NB4 (cell line): ENCODE results near the gene OOEP.

Experiments used
- DNase-seq: peaks from one replicate; pipeline ENCODE4 v3.0.0; 2010; ENCODE audit warnings: low read depth
- H3K4me3 ChIP-seq: one replicate; pipeline ENCODE4 v1.5.1; 2011; ENCODE audit warnings: mild to moderate bottlenecking, low read depth, low read length, moderate library complexity
- MYC ChIP-seq: IDR thresholded peaks from 2 replicates; pipeline ENCODE4 v1.6.1; 2011; ENCODE audit warnings: low read depth, low read length
- POLR2A ChIP-seq: IDR thresholded peaks from 2 replicates; pipeline ENCODE4 v1.6.1; 2011; ENCODE audit warnings: mild to moderate bottlenecking; ENCODE audit not compliant: insufficient read length; ENCODE audit errors: extremely low read depth
- TF ChIP-seq, protein P1 (sequence below): IDR thresholded peaks from 2 replicates; pipeline ENCODE4 v1.6.1; 2011; ENCODE audit warnings: low read depth, low read length
- TF ChIP-seq, protein P2 (sequence below): IDR thresholded peaks from one replicate; pipeline ENCODE4 v1.5.1; 2012; ENCODE audit warnings: low read depth, low read length

Gene OOEP

DNA sequence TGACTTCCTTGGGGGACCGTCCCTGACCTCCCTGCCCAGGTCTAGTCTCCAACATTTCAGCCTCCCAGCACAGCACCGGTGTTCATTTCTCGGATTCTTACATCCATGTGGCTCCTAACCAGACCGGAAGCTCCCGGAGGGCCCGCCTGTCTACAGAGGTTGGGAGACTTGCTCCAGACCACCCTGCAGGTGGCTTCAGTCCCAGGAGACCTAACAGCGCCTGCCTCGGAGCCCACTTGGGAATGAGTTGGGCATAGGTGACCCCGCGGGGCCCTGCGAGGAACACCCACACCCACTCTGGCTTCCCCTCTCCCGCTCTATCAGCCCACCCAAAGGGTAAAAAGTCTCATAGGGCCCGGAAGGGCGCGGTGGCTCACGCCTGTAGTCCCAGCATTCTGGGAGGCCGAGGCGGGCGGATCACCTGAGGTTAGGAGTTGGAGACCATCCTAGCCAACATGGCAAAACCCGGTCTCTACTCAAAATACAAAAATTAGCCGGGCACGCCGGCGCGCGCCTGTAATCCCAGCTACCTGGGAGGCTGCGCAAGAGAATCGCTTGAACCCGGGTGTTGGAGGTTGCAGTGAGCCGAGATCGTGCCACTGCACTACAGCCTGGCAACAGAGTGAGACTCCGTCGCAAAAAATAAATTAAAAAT, 21.0 kb downstream of the OOEP start:
- DNase-seq, result no peak
- H3K4me3 ChIP-seq, result no peak overlapping the region
- TF ChIP-seq, protein P1, sequence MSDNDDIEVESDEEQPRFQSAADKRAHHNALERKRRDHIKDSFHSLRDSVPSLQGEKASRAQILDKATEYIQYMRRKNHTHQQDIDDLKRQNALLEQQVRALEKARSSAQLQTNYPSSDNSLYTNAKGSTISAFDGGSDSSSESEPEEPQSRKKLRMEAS, result no peak
- TF ChIP-seq, protein P2, sequence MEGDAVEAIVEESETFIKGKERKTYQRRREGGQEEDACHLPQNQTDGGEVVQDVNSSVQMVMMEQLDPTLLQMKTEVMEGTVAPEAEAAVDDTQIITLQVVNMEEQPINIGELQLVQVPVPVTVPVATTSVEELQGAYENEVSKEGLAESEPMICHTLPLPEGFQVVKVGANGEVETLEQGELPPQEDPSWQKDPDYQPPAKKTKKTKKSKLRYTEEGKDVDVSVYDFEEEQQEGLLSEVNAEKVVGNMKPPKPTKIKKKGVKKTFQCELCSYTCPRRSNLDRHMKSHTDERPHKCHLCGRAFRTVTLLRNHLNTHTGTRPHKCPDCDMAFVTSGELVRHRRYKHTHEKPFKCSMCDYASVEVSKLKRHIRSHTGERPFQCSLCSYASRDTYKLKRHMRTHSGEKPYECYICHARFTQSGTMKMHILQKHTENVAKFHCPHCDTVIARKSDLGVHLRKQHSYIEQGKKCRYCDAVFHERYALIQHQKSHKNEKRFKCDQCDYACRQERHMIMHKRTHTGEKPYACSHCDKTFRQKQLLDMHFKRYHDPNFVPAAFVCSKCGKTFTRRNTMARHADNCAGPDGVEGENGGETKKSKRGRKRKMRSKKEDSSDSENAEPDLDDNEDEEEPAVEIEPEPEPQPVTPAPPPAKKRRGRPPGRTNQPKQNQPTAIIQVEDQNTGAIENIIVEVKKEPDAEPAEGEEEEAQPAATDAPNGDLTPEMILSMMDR, result no peak
- TF ChIP-seq MYC, result no peak
- TF ChIP-seq POLR2A, result no peak

DNA sequence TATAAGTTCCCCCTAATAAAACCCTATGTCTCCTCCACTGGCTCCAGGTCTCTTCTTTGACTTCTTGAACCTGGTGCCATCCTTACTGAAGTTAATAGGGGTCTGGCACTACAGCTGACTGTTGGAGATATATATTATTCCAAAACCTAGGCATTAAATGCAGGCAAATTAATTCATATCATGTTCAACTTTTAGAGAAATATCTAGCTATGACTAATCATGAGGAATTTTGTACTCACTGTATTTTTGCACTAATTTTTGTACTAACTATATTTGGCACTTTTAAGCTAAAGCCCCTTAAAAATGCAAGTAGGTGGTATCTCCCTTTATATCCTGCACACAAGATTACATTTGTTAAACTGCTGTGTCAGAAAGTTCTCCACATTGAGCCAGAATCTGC, 26.5 kb downstream of the OOEP start:
- TF ChIP-seq, protein P1, result no peak
- TF ChIP-seq, protein P2, result no peak
- TF ChIP-seq POLR2A (no peak), MYC (no peak)
- H3K4me3 ChIP-seq, result no peak overlapping the region
- DNase-seq, result no peak

DNA sequence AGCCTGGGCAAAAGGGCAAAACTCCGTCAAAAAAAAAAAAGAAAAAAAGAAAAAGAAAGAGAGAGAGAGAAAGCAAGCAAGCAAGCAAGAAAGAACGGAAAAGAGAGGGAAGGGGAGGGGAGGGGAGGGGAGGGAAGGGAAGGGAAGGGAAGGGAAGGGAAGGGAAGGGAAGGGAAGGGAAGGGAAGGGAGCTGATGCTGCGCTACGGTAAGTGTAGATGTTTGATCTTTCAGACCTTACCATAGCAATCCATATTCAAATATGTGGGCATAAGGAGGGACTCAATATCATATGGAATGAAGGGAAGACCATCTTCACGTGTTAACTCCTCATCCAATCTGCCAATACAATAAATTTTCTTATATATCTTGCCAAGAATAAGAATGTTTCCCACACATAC, 27.5 kb downstream of the OOEP start:
- DNase-seq, result no peak
- H3K4me3 ChIP-seq, result no peak overlapping the region
- TF ChIP-seq POLR2A (no peak), MYC (no peak)
- TF ChIP-seq, protein P1, result no peak
- TF ChIP-seq, protein P2, result no peak

DNA sequence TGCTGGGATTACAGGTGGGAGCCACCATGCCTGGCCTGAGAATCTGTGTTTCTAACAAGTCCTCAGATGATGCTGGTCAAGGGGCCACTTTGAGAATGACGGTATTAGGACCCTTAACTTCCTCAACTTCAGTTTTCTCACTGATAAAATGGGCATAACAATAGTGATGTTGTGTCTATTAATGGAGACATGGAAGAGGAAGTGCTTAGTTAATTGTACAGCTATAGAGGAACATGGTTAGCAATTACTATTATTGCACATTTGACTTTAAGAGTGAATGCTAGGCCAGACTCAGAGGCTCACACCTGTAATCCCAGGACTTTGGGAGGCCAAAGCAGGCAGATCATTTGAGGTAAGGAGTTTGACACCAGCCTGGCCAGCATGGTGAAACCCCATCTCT, 28.4 kb downstream of the OOEP start:
- H3K4me3 ChIP-seq, result no peak overlapping the region
- TF ChIP-seq, protein P1, result no peak
- TF ChIP-seq MYC (no peak), POLR2A (no peak)
- TF ChIP-seq, protein P2, result no peak
- no peak for DNase-seq

DNA sequence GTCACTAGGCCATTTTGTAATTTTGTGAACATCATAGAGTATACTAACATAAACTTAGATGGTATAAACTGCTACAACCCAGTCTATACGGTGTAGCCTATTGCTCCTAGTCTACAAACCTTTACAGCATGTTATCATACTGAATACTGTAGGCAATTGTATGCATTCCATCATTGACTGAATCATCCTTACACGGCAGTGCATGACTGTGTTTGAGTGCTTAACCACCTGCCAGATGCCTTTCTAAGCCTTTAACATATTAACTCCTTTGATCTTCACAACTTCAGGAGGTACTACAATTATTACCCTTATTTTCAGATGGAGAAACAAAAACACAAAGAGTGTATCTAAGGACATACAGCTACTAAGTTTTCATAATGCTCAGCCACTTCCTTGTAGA, 29.6 kb downstream of the OOEP start:
- no peak overlapping the region for H3K4me3 ChIP-seq
- no peak for DNase-seq
- TF ChIP-seq POLR2A (no peak), MYC (no peak)
- TF ChIP-seq, protein P1, result no peak
- TF ChIP-seq, protein P2, result no peak
